Stimulated activated CD8-positive, alpha-beta memory T cell treated with anti-CD3 and anti-CD28 coated beads, Interleukin-12 subunit alpha, Interleukin-12 subunit beta, amount 100 ng/mL, for 1 hour (primary cell): ENCODE results near the gene NCR2.
A peak's percentile ranks its signal among the peaks of the same experiment; 100 is the strongest.

Experiments
- DNase-seq: peaks from one replicate; pipeline ENCODE4 v3.0.0-alpha.2; 2020; ENCODE audit warnings: low read depth

NCR2 gene

GRCh38 chr6:41331401-41332150 is 3.8 kb upstream of the NCR2 start:
- no peak for DNase-seq

GRCh38 chr6:41332241-41332640 is 3.2 kb upstream of the NCR2 start:
- DNase-seq: no peak

DNA sequence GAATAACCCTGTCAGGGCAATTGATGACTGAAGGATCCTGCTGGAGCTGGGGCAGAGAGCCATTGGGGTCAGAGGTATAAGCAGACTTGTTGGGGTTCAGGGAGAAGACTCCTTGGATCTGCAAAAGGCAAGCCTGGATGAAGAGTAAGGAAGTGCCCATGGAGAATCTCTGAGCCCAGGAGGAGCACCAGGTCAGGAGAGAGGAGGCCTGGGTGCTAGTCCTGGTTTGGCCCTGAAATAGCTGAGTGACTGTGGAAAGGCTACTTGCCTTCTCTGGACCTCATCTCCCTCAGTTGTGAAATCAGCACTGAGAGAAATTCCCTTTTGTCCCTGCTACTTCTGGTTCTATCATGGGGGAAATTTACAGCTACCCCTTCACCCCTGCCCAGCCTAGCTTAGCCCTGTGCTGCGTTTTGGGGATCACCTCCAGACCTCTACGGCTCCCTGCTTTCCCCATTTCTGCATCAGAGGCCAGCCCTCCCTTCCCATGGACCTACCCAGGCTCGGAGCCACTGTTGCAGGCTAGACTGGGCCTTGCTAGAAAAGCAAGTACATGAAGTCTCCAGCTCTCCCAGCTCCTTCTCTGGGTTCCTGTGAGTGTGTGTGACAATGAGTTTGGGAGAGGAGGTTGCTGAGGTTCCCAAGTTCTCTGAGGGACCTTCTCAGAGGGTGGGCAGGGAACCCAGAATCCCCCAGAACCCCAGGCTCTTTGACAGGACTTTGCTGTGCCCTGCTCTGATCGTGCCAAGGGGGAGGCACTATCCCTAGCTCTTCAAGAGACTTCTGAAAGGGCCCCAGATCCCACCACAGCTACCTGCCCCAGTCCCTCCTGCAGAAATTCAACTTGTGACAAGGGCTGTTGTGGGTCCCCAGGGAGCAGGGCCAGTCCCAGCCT is 2.3 kb upstream of the NCR2 start:
- no peak for DNase-seq

DNA sequence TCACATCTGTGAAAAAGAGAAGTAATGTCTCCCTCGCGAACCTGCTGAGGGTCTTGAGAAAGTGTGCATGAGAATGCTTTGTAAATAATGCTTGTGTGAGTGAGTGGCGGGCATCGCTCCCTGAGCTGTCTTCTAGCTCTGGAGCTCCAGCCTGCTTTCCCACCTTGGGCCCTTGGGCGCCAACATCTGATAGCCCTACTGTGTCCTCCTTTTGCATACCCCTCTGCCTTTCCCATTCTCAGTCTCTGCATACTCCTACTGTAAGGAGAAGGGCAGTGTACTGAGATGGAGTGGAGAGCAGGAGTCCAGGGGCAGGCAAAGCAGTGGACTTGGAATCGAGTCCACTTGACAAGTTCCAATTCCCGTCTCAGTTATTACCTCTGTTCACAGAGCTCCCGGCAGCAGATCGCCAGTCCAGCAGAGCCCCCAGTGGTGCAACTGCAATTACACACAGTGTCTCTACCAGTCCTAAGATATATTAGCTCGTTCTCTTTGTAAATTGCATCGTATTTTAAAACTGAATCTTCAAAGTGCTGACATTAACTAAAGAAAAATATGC is 847 bp upstream of the NCR2 start:
- no peak for DNase-seq

GRCh38 chr6:41335943-41336342 is 535 bp downstream of the NCR2 start:
- no peak for DNase-seq

DNA sequence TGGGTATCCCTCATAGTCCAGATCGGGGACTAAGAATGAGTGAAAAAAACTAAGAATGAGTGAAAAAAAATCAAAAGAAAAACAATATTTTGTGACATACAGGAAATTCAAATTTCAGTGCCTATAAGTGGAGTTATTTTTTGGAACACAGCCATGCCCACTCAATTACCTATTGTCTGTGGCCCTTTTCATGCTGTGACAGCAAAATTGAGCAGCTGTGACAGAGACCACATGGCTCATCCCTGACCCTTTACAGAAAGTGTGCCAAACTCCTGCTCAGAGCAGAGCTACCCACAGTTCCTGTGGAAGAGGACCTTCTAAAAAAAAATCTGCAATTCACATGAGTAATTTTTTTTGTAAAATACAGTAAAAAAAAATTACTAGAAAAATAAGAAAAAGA is 1.4 kb downstream of the NCR2 start:
- DNase-seq: no peak

DNA sequence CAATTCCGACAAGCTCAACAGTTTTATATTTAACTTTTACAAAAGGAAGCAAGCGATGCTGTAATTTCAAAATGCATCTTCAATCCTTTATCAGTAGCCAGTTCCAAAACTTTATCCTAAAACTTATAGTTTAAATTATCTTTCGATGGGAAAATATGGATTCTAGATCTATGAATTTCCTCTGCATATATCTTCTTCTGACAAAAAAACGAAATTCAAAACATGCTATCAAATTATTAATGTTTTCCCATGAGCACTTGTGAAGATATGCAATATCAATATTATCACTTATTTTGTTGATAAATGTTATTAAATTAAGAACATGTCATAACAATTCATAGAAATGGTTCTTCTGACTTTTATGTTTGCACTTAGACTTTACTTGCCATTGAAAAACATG is 2.3 kb downstream of the NCR2 start:
- DNase-seq: no peak

GRCh38 chr6:41338659-41339058 is 3.3 kb downstream of the NCR2 start:
- DNase-seq: no peak

DNA sequence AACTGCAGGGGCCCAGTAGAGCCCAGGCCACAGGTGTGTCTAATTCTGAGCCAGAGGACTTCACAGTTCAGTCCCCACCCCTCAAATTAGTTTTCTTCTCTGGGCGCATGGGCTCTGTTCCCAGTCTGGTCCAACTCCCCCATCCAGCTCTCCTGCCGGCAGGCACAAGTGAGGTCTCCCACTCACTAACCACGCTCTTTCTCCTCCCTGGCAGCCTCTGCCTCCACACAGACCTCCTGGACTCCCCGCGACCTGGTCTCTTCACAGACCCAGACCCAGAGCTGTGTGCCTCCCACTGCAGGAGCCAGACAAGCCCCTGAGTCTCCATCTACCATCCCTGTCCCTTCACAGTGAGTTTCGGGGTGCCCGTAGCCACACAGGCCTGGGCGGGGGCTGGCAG is 6.2 kb downstream of the NCR2 start:
- no peak for DNase-seq

DNA sequence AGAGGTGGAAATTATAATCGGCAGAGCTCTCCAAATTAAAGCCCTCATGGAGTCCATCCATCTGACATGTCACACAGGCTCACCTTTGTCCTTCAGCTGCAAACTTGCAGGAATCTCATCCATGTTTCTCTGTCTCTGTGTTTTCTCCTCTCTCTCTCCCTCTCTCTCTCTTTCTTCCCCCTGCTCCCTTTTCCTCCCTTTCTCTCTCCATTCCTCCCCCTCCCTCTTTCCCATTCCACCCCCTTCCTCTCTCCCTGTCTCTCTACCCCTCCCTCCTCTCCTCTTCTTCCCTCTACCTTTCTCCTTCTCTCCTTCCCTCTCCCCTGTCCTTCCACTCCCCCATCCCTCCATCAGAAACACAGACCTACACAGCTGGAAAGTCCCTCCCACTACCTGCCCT is 6.8 kb downstream of the NCR2 start:
- no peak for DNase-seq

DNA sequence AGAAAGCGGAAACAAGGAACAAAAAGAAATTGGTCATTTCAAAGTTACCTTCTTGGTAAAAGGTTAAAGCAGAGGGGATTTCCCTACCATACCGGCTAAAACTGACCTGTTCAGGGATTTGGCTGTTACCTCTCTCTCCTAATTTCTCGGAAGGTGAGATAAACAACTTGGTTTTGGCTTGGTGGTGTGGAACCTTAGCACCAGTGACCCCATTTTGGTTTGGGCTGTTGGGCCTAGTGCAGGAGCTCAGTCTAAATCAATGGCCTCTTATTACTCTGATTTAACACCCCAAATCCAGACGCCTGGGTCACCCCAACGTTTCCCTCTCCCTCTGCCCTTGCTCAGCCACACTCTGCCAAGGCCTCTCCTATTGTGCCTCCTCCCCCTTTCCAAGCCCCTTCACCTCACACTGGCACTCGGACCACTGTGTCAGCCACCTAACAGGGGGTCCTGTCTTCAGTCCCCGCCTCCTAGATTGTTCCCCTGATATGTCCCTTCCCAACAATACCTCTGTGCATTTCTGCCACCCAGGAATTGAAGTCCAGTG is 8.3 kb downstream of the NCR2 start:
- DNase-seq: no peak

DNA sequence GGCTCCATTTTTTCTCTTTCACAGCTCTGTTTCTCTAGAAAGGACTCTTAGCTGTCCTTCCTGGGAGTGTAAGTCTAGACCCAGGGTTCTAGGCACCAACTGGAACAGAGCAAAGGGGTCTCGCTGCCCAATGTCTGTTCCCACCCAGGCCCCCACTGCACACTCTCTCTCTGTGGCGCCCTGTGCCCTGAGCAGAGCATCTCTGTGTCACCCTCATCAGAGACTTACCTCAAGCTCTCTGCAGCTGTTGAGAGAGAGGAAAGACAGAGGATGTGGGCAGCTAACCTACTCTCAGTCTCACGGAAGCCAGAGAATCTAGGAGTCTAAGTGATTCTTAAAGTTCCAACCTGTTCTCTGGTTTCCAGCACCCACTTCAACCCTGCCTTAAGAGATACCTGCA is 9.5 kb downstream of the NCR2 start:
- peak; percentile 15 for DNase-seq

DNA sequence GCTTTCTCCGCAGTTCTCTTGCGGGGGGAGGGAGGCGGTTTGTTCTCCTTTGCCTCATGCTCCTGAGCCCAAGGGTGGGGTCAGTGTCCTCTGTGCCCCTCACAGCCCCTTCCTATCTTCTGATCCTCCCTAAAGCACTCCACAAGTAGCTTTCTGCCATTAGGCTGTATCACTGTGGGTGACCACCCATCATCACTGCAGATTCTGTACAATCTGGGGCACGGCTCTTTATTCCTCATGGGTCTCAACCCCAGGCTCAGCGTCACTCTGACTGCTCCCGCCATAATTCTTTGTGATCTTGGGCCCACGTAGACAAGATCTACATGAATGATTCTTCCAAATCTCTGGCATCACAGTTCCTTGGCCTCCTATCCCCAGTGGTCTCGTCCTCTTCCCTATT is 10.5 kb downstream of the NCR2 start:
- no peak for DNase-seq

DNA sequence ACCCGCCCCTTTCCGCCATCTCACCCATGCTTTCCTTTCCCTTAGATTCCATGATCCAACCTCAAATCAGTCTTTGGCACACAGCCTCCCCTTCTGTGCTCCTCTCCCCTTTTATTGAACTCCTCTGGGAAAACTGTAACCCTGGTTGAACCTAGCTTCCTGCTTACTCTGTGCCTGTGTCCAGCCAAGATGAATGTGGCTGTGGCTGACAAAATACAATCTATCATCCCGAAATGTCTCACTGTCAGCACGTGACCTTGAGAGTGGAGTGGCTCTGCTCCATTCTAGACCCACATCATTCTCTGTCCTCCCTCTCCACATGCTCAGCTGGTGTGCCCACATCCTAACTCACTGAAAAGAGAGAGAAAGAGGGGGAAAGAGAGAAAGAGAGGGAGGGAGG is 11.0 kb downstream of the NCR2 start:
- no peak for DNase-seq

- DNase-seq: no peak
Measured at GRCh38 chr6:41347378-41348050, 12.1 kb downstream of the NCR2 start.

DNA sequence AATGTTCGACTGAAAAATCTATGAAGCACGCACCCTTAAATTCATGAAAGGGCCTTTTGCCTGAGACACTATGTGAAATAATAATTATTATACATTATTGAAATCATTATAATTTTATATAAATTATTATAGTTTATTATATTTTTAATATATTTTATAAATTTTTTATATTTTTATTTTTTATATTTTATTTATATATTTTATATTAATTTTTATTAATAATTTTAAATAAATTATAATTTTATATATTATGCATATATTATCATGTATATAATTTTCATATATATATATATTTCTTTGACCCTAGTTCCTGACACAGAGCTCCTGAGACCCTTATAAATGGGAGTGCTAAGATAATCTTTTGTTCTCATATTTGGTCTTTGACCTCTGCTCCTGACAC is 13.5 kb downstream of the NCR2 start:
- no peak for DNase-seq

GRCh38 chr6:41352396-41352795 is 17.0 kb downstream of the NCR2 start:
- DNase-seq: no peak

DNA sequence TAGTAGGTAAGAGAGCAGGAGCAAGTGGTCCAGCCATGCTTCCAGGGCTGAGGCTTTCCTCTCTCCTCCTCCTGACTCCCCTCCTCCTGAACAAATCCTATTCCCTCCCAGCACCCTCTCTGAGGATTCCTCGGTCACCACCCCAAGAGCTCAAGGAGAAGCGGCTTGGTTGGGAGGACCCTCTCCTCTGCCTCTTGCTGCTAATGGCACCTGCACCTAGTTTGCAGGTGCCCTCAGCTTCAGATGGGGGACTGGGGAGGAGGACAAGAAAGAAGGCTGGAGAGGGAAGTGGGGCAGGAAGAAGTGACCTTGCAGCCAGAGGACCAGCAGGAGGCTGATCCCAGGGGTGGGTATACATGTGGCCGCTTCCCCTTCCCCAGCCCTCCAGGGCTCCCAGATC is 17.5 kb downstream of the NCR2 start:
- no peak for DNase-seq

GRCh38 chr6:41353333-41353732 is 17.9 kb downstream of the NCR2 start:
- no peak for DNase-seq

DNA sequence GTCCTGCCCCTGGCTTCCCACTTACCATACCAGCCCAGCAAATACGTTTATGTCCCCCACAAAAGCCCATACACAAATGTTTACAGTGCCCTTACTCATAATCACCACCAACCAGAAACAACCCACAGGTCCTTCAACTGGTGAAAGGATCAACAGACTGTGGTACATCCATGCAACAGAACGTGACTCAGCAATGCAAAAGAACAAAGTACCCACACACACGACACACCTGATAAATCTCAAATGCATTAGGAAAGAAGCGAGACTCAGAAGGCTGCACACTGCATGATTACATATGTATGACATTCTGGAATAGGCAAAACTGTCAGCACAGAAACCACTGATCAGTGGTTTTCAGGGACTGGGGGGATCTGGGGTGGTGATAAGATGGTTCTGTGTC is 20.5 kb downstream of the NCR2 start:
- DNase-seq: no peak

DNA sequence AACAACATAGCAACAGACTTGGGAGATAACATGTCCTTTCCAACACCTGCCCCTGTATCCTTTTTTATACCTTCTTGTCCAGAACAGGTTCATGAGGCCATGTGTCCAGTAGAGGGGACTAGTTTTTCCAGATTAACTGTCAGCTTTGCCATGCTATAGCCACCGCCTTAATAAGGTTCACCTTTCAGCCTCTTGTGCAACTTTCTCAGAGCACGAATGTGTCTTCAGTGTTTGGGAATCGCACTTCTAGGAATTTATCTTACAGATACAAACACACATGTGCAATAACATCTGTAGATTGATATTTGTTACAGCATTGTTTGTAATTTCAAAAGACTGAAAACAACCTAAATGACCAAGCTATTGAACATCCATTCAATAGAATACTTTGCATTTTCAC is 21.4 kb downstream of the NCR2 start:
- no peak for DNase-seq

DNA sequence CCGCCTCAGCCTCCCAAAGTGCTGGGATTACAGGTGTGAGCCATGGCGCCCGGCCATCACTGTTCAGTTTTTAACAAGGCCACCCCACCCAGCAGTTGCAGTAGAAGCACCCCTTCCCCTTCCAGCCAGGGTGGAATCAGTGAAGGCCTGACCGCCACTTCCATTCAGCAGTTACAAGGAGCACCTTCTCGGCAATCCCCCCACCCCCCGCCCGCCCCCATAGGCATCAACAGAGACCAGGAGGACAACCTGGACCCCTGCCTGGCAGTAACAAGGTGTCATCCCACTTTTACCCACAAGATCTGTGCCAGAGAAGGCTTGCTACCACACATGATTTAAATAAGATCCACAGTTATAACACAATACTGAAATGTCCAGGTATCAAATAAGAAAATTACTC is 23.1 kb downstream of the NCR2 start:
- no peak for DNase-seq
